NK-92 (cell line): Measurements from ENCODE around the gene CRACR2A.

Experiments
- DNase-seq: peaks from one replicate; lab custom pipeline; 2025; ENCODE audit not compliant: unreplicated experiment; lab: John Stamatoyannopoulos, UW

The CRACR2A gene

GRCh38 chr12:3628629-3629028, 124.3 kb downstream of the CRACR2A start:
- DNase-seq, result no peak

GRCh38 chr12:3627336-3627735, 125.6 kb downstream of the CRACR2A start:
- no peak for DNase-seq

GRCh38 chr12:3624273-3624672, 128.6 kb downstream of the CRACR2A start:
- DNase-seq, result no peak

- no peak for DNase-seq
Observed at GRCh38 chr12:3622822-3623690, 129.9 kb downstream of the CRACR2A start.

GRCh38 chr12:3622021-3622821, 130.7 kb downstream of the CRACR2A start:
- no peak for DNase-seq

- DNase-seq, result no peak
Observed at GRCh38 chr12:3620856-3621255, 132.1 kb downstream of the CRACR2A start.

GRCh38 chr12:3617565-3617964, 135.3 kb downstream of the CRACR2A start:
- DNase-seq, result no peak

- DNase-seq, result no peak
Observed at GRCh38 chr12:3615862-3616261, 137.0 kb downstream of the CRACR2A start.

GRCh38 chr12:3614806-3615466, 138.0 kb downstream of the CRACR2A start:
- no peak for DNase-seq

GRCh38 chr12:3613641-3614395, 139.1 kb downstream of the CRACR2A start:
- no peak for DNase-seq

GRCh38 chr12:3611860-3612703, 140.8 kb downstream of the CRACR2A start:
- DNase-seq, result no peak

- no peak for DNase-seq
Observed at GRCh38 chr12:3607821-3608220, 145.1 kb downstream of the CRACR2A start.

GRCh38 chr12:3607039-3607720, 145.7 kb downstream of the CRACR2A start:
- no peak for DNase-seq

- DNase-seq, result no peak
Observed at GRCh38 chr12:3606128-3606527, 146.8 kb downstream of the CRACR2A start.

- DNase-seq, result no peak
Observed at GRCh38 chr12:3605692-3606091, 147.2 kb downstream of the CRACR2A start.

- DNase-seq, result no peak
Observed at GRCh38 chr12:3604748-3605586, 147.9 kb downstream of the CRACR2A start.

GRCh38 chr12:3604286-3604685, 148.6 kb downstream of the CRACR2A start:
- DNase-seq, result no peak

- DNase-seq, result no peak
Observed at GRCh38 chr12:3603576-3603975, 149.3 kb downstream of the CRACR2A start.
